ENCODE data around the gene PLPP3. TPM values are rescaled to one million over a fixed set of nuclear protein-coding genes. Genes with fewer than 3 reads are reported as not detected.
A peak's percentile ranks its signal among the peaks of the same experiment; 100 is the strongest.

PLPP3 gene
- total and polyA plus RNA-seq, 5 experiments from 2014 or later = not detected

DNA sequence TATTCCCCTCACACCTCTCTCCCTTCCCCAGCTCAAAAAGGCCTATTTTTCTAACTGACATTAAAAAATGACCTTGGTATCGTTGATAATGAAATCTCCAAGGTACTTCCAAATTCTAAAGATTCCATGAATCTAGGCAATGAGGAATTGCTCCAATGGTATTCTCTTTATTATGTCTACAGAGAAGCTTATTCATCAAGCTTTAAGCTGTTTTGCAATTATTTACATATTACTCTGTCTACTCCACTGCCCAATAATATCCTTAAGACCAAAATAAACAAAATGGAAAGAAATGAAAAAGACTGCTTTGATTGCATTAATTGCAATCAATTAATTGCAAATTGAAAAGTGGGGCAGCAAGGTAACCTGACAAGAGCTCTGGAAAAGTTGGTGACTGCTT is 7.9 kb downstream of the PLPP3 start:
- H3K36me3 Mint-ChIP-seq = no peaks in the 10 kb centered on the region
- H3K27me3 Mint-ChIP-seq = peaks cover 5 to 13% (median 9%) of the 10 kb centered on the region in 5 donors
- peaks cover 0 to 2% (median 0%) of the 10 kb centered on the region in 4 donors for H3K4me1 Mint-ChIP-seq
- POLR2A ChIA-PET = no interaction called here
- H3K4me3 Mint-ChIP-seq = no peak overlapping the region
- no peak overlapping the region for H3K27ac Mint-ChIP-seq
- H3K9me3 Mint-ChIP-seq = no peaks in the 10 kb centered on the region
- DNase-seq = no peak
- no peak for ATAC-seq

GRCh38 chr1:56570924-56571372 is 8.4 kb downstream of the PLPP3 start:
- no peak for ATAC-seq
- peaks cover 0 to 2% (median 0%) of the 10 kb centered on the region in 4 donors for H3K4me1 Mint-ChIP-seq
- POLR2A ChIA-PET = no interaction called here
- H3K27me3 Mint-ChIP-seq = peaks cover 5 to 13% (median 7%) of the 10 kb centered on the region in 5 donors
- no peak overlapping the region for H3K27ac Mint-ChIP-seq
- no peak for DNase-seq
- H3K9me3 Mint-ChIP-seq = no peaks in the 10 kb centered on the region
- H3K36me3 Mint-ChIP-seq = no peaks in the 10 kb centered on the region
- no peak overlapping the region for H3K4me3 Mint-ChIP-seq

DNA sequence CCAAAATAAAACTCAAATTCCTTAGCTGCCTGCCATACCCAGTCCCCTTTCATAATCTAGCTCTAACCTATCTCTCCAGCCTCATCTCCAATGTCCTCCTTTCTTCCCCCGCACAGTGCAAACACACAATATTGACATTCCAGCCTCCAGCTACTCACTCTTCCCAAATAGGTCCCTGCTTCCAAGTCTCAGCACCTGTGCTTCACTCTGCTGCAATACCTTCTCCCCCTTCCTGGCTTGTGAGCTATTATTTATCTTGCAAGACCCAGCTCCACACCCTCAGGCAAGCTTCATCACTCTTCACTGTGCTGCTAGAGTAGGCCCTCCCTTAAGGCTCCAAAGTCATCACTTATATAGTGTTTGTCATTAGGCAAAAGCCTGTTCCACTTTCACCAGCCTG is 9.7 kb downstream of the PLPP3 start:
- no peaks in the 10 kb centered on the region for H3K36me3 Mint-ChIP-seq
- H3K4me3 Mint-ChIP-seq = no peak overlapping the region
- peaks cover 4 to 17% (median 7%) of the 10 kb centered on the region in 5 donors for H3K27me3 Mint-ChIP-seq
- ATAC-seq = no peak
- peaks cover 0 to 6% (median 0%) of the 10 kb centered on the region in 4 donors for H3K4me1 Mint-ChIP-seq
- no peak for DNase-seq
- POLR2A ChIA-PET = no interaction called here
- H3K27ac Mint-ChIP-seq = peak overlapping the region in 1 of 10 donors; percentile 20
- no peaks in the 10 kb centered on the region for H3K9me3 Mint-ChIP-seq

GRCh38 chr1:56566994-56567393 is 12.4 kb downstream of the PLPP3 start:
- POLR2A ChIA-PET = no interaction called here
- no peak overlapping the region for H3K4me3 Mint-ChIP-seq
- H3K27me3 Mint-ChIP-seq = peaks cover 0 to 13% (median 2%) of the 10 kb centered on the region in 5 donors

DNA sequence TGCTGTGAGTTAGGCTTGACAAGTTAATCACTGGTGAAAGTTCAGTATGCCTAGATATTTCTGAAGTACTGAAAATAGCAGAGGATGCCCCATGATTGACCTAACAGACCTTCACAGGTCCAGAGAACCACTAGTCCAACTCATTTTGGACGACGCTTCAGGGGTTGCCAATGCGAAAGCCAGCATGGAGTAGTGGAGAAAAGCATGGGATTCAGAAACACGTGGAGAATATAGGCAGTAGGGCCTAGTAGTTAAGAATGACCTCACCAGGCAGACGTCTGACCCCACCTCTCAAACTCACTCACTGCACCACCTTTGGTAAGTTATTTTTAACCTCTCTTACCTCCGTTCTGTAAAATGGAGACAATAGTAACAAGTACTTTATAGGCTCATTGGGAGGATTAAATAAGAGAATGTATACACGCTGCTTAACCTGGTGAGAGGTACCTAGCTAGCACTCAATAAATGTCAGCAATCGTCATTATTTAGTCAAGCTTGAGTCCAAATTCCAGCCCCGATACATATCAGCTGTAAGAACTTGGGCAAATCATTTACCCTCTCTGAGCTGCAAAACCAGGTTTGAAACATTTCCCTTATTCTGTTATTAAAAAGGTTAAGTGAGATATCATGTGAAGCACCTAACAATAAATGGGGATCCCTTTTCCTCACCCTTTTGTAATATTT is 13.2 kb downstream of the PLPP3 start:
- Mint-ChIP-seq H3K27me3 (peaks cover 0 to 13% (median 2%) of the 10 kb centered on the region in 5 donors), H3K36me3 (no peaks in the 10 kb centered on the region), H3K9me3 (no peaks in the 10 kb centered on the region), H3K27ac (no peak overlapping the region), H3K4me3 (no peak overlapping the region), H3K4me1 (peaks cover 0 to 5% (median 0%) of the 10 kb centered on the region in 4 donors)
- POLR2A ChIA-PET = no interaction called here
- DNase-seq (no peak), ATAC-seq (no peak)

More at GRCh38 chr1:56566994-56567393, 12.4 kb downstream of the PLPP3 start:
- H3K36me3 Mint-ChIP-seq = no peaks in the 10 kb centered on the region
- DNase-seq (no peak), ATAC-seq (no peak)
- H3K27ac Mint-ChIP-seq = no peak overlapping the region
- no peaks in the 10 kb centered on the region for H3K9me3 Mint-ChIP-seq
- H3K4me1 Mint-ChIP-seq = peaks cover 0 to 5% (median 0%) of the 10 kb centered on the region in 4 donors

- Mint-ChIP-seq H3K4me1 (peaks cover 0 to 5% (median 0%) of the 10 kb centered on the region in 4 donors), H3K36me3 (no peaks in the 10 kb centered on the region), H3K9me3 (no peaks in the 10 kb centered on the region), H3K27ac (no peak overlapping the region), H3K4me3 (no peak overlapping the region), H3K27me3 (peaks cover 0 to 11% (median 2%) of the 10 kb centered on the region in 5 donors)
- POLR2A ChIA-PET = no interaction called here
- ATAC-seq (no peak), DNase-seq (no peak)
Measured at GRCh38 chr1:56564615-56565014, 14.7 kb downstream of the PLPP3 start.

- Mint-ChIP-seq H3K27ac (no peak overlapping the region), H3K4me3 (no peak overlapping the region), H3K9me3 (no peaks in the 10 kb centered on the region), H3K4me1 (peaks cover 0 to 5% (median 0%) of the 10 kb centered on the region in 4 donors), H3K36me3 (no peaks in the 10 kb centered on the region), H3K27me3 (peaks cover 0 to 7% (median 1%) of the 10 kb centered on the region in 5 donors)
- ATAC-seq (no peak), DNase-seq (no peak)
- POLR2A ChIA-PET = no interaction called here
Measured at GRCh38 chr1:56563568-56563967, 15.8 kb downstream of the PLPP3 start.

DNA sequence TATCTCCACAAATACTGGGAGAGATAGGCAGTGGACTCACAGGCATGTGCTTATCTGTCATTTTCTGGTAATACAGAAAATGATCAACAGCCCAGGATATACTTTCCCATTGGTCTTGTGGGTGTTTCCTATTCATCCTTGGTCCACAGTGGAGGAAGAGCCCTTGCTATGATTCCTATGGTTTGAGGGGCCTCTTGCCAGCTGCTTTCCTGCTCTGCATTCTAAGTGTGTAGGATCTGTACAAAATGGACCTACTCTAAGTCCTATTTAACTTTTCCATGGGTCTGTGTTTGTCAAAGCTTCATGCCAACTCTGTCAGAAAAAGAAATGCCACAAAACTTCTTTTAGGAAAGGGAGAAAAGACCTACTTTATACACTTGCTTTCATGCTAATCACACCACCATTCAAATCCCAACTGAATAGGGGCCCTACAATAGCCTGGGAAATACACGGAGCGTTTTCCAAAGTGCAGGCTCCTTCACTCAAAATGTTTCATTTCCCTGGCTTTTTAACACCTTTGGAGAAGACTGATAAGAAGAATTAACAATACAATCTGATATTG is 16.4 kb downstream of the PLPP3 start:
- H3K4me1 Mint-ChIP-seq = peaks cover 0 to 5% (median 0%) of the 10 kb centered on the region in 4 donors
- no peak overlapping the region for H3K27ac Mint-ChIP-seq
- no peak for DNase-seq
- H3K27me3 Mint-ChIP-seq = peaks cover 0 to 7% (median 1%) of the 10 kb centered on the region in 5 donors
- H3K9me3 Mint-ChIP-seq = no peaks in the 10 kb centered on the region
- POLR2A ChIA-PET = no interaction called here
- no peak overlapping the region for H3K4me3 Mint-ChIP-seq
- no peaks in the 10 kb centered on the region for H3K36me3 Mint-ChIP-seq
- no peak for ATAC-seq

- H3K9me3 Mint-ChIP-seq = peaks cover 0 to 6% (median 0%) of the 10 kb centered on the region in 9 donors
- peaks cover 0 to 7% (median 0%) of the 10 kb centered on the region in 5 donors for H3K27me3 Mint-ChIP-seq
- H3K27ac Mint-ChIP-seq = no peak overlapping the region
- ATAC-seq = no peak
- H3K36me3 Mint-ChIP-seq = no peaks in the 10 kb centered on the region
- no peak for DNase-seq
- POLR2A ChIA-PET = no interaction called here
- H3K4me1 Mint-ChIP-seq = peaks cover 0 to 5% (median 0%) of the 10 kb centered on the region in 4 donors
- H3K4me3 Mint-ChIP-seq = no peak overlapping the region
Measured at GRCh38 chr1:56561227-56562019, 17.9 kb downstream of the PLPP3 start.

GRCh38 chr1:56557746-56558145 is 21.6 kb downstream of the PLPP3 start:
- Mint-ChIP-seq H3K27ac (no peak overlapping the region), H3K4me1 (no peaks in the 10 kb centered on the region), H3K4me3 (no peak overlapping the region), H3K27me3 (peaks cover 0 to 7% (median 0%) of the 10 kb centered on the region in 5 donors), H3K36me3 (no peaks in the 10 kb centered on the region), H3K9me3 (peaks cover 0 to 9% (median 0%) of the 10 kb centered on the region in 9 donors)
- POLR2A ChIA-PET = no interaction called here
- DNase-seq (no peak), ATAC-seq (no peak)

DNA sequence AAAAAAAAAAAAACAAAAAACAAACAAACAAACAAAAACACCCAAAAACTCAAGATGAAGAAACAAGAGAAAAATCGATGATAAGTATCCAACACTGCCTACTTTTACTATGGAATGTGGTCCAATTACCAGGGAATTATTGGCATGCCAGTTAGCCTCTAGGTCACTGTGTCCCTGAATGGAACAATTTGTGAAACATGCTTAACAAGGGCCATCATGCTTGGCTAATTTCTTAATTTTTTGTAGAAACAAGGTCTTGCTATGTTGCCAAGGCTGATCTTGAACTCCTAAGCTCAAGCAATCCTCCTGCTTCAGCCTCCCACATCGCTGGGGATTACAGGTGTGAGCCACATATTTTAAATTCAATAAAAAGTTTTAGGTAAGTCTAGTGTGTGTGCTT is 23.9 kb downstream of the PLPP3 start:
- Mint-ChIP-seq H3K9me3 (peaks cover 0 to 9% (median 0%) of the 10 kb centered on the region in 9 donors), H3K27ac (no peak overlapping the region), H3K27me3 (peaks cover 0 to 4% (median 2%) of the 10 kb centered on the region in 5 donors), H3K4me3 (no peak overlapping the region), H3K4me1 (no peaks in the 10 kb centered on the region), H3K36me3 (no peaks in the 10 kb centered on the region)
- POLR2A ChIA-PET = no interaction called here
- no peak for ATAC-seq
- DNase-seq = no peak

- Mint-ChIP-seq H3K27me3 (peaks cover 0 to 8% (median 2%) of the 10 kb centered on the region in 5 donors), H3K36me3 (no peaks in the 10 kb centered on the region), H3K4me1 (no peaks in the 10 kb centered on the region), H3K27ac (no peak overlapping the region), H3K9me3 (peaks cover 0 to 9% (median 0%) of the 10 kb centered on the region in 9 donors), H3K4me3 (no peak overlapping the region)
- DNase-seq (no peak), ATAC-seq (no peak)
- POLR2A ChIA-PET = no interaction called here
Measured at GRCh38 chr1:56553046-56553445, 26.3 kb downstream of the PLPP3 start.

DNA sequence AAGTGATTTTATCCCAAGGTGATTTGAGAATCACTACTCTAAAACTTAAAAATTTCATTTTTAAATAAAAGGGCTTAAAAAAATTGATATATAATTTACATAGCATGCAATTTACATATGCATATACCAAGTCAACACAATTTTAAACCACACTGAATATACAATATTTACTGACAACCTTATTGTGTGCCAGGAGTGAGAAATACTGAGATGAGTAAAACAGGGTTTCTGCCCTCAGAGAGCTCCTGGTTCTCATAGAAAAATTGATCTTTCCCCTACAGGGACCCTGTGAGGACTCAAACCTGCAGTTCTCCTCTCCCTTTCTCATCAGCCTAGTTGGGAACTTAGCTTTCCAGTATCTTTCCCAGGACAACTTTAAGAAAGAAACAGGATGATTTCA is 27.0 kb downstream of the PLPP3 start:
- Mint-ChIP-seq H3K36me3 (no peaks in the 10 kb centered on the region), H3K4me1 (no peaks in the 10 kb centered on the region), H3K9me3 (peaks cover 0 to 9% (median 0%) of the 10 kb centered on the region in 9 donors), H3K27me3 (peaks cover 0 to 8% (median 2%) of the 10 kb centered on the region in 5 donors), H3K4me3 (no peak overlapping the region), H3K27ac (no peak overlapping the region)
- DNase-seq = no peak
- no peak for ATAC-seq
- POLR2A ChIA-PET = no interaction called here
